ENCODE data around the gene KDSR.
A peak's percentile ranks its signal among the peaks of the same experiment; 100 is the strongest.

The KDSR gene

DNA sequence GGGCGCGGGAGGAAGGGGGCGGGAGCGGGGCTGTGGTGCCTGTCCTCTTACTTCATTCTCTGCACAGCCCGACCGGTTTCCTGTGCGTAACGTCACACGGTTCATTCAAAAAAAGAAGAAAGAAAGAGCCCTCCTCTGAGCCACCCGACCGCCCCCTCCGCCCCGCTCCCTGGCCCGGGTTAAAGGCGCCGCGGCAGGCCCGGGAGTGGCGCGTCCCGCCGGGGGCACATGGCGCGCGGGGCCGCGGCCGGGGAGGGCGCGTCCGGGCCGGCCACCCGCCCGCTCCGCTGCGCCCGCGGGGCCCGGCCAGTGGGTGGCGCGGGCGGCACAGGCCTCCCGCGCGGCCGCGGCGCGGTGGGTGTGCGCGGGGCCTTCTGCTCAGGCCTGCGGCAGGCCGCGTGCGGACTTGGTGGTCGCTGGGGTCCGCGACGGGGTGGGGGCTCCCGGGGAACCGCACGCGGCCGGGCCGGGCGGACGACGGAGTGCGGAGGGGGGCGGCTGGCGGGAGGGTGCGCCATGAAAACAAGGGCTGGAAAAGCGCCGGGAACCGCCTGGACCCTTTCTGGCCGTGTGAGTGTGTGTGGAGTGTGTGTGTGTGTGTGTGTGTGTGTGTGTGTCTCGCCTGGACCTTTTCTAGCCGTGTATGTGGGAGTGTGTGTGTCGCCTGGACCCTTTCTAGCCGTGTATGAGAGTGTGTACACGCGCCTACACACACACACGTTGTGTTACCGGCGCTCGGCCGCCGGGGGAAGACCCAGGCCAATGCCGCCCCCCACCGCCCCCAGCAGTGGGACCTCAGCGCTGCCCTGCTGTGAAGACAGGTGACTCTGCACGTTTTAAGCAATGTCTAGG, 46.7 kb downstream of the KDSR start:
- DNase-seq: peak; percentile 68 to 74

DNA sequence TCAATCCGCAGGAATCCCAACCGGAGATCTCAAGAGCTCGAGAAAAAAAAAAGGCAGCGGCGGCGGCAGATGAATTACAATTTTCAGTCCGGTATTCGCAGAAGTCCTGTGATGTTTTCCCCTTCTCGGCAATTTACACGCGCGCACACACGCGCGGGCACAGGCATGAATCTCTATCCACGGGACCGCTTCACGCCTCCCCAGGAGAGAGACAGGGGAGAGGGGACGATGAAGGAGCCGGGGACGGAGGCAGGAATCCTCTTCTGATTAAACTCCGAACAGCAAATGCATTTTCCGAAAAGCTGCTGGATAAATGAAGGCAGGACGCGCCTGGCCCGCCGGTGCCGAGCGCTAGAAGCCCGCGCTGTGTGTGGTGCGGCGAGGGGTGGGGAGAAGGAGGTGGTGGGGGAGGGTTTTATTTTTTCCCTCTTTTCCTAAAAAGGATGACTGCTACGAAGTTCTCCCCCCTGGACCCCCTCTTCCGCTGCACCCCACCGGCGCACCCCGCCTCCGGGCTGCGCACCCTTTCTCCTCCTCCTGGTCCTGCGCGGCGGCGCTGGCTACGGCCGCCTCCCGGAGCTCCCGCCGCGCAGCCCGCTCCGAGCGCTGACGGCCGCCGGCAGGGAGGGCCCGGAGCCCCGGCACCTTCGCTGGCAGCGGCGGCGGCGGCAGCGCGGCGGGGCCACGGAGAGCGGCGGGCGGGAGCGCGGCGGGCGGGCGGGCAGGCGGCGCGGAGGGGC, 47.5 kb downstream of the KDSR start, which contains the start of gene BCL2:
TSS of gene BCL2 (minus strand) at position 387 of the 740 bp plus-strand sequence.
- DNase-seq: peak; percentile 13 to 48

DNA sequence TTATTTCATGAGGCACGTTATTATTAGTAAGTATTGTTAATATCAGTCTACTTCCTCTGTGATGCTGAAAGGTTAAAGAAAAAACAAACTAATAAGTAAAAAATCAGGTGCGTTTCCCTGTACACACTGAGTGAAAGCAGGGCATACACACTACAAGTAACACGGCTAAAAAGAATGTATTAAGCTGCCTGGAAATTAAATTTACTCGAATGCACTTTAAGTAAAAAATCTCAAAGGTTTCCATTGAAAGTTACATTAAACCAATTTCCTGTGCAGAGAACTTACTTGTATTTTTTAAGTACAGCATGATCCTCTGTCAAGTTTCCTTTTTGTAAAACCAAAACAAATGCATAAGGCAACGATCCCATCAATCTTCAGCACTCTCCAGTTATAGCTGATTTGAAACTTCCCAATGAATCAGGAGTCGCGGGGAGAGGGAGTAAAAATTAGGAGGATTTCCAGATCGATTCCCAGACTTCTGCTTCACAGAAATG, 48.1 kb downstream of the KDSR start:
- no peak for DNase-seq

DNA sequence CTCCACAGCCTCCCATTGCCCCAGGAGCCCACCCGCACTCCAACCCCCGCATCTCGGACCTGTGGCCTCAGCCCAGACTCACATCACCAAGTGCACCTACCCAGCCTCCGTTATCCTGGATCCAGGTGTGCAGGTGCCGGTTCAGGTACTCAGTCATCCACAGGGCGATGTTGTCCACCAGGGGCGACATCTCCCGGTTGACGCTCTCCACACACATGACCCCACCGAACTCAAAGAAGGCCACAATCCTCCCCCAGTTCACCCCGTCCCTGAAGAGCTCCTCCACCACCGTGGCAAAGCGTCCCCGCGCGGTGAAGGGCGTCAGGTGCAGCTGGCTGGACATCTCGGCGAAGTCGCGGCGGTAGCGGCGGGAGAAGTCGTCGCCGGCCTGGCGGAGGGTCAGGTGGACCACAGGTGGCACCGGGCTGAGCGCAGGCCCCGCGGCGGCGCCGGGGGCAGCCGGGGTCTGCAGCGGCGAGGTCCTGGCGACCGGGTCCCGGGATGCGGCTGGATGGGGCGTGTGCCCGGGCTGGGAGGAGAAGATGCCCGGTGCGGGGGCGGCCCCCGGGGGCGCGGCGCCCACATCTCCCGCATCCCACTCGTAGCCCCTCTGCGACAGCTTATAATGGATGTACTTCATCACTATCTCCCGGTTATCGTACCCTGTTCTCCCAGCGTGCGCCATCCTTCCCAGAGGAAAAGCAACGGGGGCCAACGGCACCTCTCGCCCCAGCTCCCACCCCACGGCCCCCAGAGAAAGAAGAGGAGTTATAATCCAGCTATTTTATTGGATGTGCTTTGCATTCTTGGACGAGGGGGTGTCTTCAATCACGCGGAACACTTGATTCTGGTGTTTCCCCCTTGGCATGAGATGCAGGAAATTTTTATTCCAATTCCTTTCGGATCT, 48.8 kb downstream of the KDSR start:
- peak; percentile 91 to 92 for DNase-seq

DNA sequence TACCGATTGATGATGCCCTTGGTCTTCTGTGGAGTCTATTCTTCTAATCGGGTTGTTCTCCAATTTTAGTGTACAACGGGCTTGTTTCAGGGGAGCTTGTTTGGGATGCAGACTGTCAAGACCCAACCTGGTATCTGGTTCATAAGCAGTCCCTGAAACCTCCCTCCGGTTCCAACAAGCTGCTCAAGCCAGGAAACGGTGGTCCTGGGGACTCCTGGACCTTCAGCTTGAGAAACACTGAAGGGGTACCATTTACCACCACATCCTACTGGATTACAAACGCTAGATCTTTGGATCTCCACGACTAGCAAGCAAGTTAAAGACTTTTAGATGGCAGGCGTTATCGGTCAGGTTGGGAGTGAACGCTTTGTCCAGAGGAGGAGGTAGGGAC, 49.5 kb downstream of the KDSR start:
- DNase-seq: peak in 1 of 2 experiments; percentile 31

DNA sequence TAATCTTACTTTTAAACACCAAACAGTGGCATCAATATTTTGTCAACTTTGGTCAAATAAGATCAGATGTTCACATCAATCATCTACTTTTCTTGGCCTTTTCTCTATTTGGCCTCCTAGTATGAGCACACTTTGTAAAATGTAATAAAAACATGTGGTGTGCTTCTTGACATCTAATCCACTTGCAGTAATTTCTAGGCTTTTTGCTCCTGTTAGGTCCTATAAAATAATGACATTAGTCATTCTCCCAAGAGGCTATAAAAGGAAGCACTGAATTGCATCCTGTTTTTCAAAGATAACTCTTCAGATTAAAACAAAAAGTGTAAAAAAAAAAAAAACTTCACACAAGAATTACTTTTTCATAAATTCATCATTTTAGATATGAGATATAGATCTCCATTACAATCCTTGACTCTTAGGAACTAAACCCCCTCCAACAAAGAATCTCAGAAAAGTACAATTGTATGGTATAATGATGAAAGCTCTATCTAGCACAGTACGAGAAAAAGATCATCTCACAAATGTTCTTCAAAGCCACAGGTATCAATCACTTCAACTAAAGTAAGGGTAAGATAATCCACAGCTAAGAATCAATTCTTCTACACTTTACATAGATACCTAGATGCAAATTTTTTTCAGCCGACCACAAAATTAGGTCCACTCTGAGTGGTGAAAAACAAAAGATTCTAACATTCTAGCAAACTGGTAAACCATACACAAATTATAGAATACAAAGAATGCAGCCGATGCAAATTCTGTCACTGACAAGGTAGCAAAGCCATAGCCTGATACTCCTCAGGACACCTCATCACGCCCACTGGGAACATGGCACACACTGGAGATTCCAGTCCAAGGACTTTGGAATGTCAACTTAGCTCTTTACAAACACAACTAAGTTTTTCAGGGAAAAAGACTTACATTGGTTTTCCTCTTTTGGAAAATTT, 50.1 kb downstream of the KDSR start:
- no peak for DNase-seq

DNA sequence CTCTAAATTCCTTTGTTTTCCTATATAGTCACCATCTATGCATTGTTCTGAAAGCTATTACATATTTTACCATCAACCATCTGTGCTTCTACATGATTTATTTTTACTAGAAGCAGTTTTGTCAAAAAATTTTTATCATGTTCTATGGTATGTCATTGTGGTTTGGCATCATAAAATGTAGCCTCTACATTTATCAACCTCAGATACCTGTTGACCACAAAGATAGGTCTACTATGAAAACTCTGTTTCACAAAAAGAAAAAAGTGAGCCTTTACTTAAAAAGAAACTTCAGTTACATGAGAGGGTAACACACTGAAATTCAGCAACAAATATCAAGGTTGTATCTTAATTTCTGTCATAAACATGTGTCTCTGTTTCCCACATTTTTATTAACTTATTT, 51.1 kb downstream of the KDSR start:
- DNase-seq: no peak

DNA sequence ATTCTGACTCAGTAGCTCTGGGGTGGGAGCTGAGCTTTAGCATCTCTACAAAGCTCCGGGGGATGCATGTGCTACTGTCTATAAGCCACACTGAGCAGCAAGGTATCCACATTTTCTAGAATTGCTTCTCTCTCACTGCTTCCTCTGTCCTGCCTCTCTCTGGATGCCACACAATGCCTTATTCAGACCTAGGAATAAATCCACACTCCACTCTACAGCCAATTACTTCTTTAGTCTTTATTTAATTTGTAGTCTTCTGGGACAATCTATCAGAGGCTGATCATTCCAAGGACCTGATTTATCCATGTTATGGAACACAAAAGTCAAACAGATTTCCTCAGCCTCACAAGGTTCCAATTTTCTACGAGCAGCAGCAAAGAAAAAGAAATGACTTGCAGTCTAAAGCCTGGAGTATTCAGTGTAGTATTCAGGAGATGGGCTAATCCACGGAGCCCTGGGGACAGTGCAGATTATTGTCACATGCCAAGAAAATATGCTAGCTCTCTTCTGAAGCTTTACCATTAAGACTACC, 51.8 kb downstream of the KDSR start:
- DNase-seq: no peak

DNA sequence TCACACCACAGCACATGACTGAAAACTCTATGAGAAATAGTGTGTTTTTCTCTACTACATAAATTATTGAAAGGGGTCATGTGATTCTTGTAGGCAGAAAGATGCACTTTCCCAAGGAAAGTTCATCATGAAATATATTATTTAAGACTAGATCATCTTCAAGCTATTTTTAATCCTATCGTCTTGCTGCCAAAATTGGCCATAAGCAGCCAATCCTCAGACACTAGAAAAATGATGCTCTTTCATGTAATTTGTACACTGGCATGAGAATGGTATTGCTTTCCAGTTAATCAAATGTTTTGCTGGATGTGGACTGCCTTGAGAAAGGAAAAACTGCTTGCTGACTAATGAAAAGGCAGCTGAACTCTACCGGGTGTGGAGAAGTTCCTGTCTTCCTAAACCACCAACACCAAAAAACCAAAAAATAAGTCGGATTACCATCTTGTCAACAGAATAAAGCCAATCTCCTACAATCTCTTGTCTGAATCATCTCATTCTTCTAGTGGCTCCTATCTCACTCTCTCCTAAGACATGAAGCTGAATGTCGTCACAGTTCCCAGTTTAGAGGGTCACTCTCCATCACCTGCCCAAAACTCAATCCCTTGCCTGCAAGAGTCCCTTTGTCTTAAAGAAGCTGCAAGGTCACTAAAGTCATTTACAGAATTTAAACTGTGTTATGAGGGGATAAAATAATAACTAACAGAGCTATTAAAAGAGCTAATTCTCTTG, 52.8 kb downstream of the KDSR start:
- no peak for DNase-seq

DNA sequence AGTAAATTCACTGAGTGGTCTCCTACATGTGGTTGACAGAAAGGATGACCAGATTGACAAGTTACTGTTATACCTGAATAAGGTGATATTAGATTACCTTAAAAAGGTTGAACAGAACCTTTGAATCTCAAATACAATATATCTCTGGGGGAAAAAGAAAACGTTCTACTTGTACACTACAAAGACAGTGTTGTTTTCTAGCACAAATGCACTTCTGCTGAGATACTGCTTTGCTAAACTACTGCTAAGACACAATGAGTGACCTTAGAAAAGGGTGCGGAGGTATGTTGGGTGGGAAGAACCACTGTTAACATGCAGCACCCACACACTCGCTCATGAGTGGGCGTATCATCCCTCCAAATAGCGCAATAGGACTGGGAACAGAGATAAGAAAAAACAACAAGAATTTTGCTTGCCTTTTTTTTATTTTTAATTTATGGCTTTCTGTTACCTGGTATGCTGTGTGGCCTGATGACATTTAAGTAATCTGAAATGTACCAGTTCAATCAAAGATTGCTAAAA, 53.5 kb downstream of the KDSR start:
- DNase-seq: no peak

DNA sequence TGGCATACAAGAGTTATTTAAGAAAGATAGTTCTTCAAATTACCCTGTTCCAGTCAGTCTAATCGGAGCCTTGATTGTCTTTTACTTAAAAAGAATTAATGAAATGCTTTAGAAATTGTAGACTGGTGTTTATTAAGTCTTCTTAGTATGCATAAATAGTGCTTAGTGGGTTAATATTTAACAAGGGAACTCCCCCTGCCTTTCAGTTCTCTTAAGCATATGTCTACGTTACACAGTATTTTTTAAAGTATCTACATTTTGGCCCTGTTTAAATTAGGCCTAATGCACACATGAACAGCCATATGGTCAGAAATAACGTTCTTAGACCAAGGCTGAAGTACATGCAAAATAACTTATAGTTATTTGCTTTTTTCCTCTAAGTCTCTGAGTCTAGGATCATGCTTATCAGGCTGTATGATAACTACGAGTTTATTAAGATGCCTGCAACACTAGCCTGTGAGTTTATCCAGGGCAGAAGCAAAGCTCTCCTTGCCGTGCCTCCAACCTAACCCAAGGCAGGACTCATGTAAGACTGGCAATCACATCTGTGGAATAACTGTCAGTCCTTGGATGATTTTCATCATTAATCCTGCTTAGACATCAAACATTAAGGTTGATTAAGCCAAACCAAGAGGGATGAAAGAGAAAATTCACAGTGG, 54.1 kb downstream of the KDSR start:
- DNase-seq: no peak

DNA sequence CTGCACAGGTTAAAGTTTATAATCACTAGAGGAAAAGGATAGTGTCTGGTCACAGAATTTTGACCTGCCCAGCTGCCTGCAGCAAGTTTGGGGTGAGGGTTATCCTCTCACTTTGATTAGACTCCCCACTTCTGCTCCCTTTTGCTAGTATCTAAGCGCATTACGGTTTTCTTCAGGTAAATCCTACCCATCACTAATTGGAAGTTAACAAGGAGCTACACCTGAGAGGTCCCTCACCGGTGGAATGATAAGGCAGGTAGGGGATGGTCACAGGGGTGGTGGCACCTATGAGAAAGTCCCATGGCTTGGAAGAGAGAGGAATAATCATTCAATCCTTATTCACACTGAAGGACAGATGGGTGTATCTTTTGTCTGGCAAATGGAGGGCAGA, 55.0 kb downstream of the KDSR start:
- DNase-seq: no peak

DNA sequence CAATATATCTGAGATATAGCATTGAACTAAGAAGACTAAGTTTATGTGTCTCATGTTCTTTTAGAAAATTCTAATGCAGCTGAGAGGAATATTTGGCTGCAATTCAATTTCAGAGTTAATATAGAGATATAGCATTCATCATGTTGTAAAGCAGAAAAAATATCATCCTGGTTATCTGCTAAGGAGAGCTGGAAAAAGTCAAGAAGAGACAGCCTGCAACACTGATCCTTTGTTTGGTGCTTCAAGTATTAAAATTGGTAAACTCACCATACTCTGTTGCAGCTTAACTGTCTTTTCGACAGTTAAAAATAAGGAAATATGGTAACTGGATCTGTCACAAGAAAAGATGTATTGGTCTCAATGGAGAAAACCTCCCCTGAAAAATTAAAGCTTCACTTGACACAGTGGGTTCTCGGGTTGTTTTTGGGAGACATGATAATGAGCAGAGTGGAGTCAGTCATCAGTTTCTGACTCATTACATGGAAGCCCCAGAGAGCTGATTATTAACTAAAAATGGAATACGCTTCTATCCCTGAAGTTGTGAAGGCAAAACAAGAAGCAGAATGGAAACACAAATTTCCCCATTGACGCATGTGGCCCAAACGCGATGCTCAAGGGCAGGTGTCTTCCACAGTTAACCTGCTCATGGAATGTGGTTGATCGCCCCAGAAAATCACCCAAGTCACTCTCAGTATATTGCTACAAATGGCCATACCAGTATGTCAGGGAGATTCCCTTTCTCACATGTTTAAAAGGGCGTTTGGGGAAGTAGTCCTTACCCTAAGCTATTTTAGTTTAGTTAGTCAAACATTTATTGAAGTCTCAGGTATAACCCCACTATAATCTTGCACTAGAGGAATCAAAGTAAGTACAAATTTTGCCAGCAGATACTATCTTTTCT, 55.6 kb downstream of the KDSR start:
- no peak for DNase-seq

DNA sequence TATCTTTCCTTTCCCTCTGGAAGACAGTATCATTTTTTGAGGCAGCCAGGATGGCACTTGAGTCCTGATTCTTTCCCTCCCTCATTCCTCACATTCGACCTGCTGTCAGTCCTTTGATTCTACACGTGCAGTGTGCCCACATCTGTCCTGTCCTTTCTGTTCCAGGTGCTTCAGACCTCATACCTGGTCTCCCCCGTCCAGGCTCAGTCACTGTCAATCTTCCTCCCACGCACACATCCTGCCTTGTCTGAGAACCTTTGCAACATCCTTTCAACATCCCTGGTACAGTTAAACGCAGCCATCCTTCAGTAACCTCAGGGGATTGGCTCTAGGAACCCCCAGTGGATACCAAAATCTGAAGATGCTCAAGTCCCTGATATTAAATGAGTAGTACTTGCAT, 57.6 kb downstream of the KDSR start:
- no peak for DNase-seq

DNA sequence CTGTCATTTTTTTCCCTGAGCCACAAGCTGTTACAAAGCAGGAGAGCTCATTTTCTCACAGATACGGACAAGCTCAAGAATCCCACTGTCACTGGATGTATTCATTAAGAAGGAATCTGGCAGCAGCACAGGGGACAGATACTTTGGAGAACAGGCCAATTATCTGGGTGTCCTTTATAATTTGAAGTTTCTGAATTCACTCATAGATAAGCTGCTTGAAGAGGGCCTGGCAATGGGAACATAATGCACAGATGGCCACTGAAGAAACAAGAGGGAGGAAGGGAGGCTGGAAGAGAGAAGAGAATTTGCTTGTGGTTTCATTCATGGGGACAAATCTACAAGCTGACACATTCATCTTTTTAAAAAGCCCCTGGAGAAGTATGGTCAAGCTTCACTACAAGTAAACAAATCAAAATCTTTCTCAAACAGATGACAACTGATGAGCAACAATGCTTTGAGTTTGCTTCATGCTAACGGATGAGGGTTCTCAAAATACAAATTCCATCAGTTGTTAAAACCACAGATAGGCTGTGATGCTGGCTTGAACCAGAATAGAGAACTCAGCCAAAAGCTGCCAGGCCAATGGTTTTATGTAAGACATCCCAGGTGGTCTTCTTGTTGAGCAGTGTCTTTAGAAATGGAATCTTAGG, 59.3 kb downstream of the KDSR start:
- no peak for DNase-seq

DNA sequence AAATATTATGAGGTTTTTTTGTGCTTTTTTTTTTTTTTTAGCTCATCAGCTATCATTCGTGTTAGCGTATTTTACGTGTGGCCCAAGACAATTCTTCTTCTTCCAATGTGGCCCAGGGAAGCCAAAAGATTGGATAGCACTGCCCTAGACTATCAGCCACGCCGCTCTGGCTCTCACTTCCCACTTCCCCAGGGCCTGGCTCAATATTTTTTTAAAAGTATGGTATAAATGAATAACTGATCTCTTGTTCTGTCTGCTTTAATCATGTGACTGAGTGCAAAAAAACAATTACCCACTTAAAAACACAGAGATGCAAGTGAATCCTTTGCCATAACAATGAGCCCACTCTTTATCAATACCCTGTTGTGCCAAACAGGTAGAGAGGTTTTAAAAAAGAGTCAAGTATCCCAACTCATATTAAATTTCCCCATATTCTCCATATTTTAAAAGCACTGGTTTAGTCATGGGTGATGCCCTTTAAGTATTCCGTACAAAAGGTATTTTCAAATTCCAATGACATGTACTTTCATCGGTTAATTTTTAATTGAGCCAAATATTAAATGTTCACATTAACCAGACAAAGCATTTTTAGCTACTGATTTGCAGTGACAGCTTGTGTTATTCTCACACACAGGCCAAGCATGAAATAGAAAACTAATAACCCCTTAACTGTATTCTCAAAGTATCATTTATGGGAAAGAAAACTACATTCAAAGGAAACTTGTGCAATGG, 60.0 kb downstream of the KDSR start:
- DNase-seq: no peak

DNA sequence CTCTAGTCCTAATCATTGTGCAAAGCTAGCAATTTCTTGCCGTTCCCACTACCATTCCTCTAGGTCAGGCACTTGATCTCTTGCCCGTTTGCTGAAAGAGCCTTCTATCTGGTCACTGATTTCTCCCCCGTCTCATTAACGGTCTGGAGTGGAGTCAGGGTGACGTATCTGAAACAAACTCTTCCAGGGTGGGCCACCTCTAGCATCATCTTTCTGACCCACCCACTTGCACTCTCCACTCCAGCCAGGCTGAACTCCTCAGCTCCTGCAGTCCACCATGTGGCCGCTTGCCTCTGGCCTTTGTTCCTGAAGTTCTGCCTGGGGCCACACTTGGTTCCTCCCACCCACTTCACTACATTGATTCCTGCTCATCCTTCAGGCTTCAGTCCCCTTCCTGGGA, 60.8 kb downstream of the KDSR start:
- DNase-seq: no peak

DNA sequence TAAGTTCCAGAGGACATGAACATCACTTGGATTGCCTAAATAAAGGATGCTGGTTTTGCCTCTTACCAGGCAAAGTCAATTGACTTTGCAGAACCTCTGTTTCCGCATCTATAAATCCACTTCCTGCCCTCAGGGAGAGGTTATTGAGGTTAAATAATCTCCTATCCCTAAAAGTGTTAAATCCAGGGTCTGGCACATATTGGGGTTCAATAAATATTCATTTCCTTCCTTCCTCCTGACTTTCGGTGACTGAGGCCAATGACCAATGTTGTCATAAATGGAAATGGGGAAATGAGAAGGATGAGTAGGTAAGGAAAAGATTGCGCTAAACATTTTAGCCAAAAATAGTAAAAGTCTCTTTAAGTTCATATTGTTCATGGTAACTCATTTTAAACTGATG, 63.5 kb downstream of the KDSR start:
- DNase-seq: no peak
